Activated T-cell treated with anti-CD3 and anti-CD28 coated beads for 24 hours (primary cell): ENCODE data around the gene USHBP1.

Experiments used
- DNase-seq: peaks from one replicate; pipeline ENCODE4 v3.0.0-alpha.2; 2020; ENCODE audit warnings: low read depth

USHBP1 gene

GRCh38 chr19:17211547-17212446 is 52.7 kb downstream of the USHBP1 start:
- no peak for DNase-seq

DNA sequence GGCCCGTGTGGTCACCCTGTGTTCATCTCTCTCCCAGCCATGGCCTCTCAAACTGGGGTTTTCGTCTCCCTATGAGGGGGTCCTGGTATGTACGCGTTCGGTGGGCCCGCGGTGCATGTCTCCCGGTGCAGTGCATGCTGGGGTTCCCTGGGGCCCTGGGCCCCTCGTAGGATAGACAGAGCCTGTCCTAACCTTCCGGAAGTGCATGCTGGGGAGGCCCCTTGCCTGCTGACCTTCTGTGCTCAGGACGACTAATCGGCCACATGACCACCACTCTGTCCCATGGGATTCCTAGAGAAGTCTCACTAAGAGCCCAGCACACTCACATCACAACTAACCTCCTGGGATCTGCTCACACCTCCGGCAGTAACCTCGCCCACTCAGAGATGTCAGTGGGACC is 54.2 kb downstream of the USHBP1 start:
- no peak for DNase-seq

GRCh38 chr19:17209126-17210036 is 55.2 kb downstream of the USHBP1 start:
- DNase-seq, result peak; percentile 41

GRCh38 chr19:17206736-17207581 is 57.6 kb downstream of the USHBP1 start:
- no peak for DNase-seq

GRCh38 chr19:17205237-17206140 is 59.1 kb downstream of the USHBP1 start:
- DNase-seq, result peak; percentile 39

DNA sequence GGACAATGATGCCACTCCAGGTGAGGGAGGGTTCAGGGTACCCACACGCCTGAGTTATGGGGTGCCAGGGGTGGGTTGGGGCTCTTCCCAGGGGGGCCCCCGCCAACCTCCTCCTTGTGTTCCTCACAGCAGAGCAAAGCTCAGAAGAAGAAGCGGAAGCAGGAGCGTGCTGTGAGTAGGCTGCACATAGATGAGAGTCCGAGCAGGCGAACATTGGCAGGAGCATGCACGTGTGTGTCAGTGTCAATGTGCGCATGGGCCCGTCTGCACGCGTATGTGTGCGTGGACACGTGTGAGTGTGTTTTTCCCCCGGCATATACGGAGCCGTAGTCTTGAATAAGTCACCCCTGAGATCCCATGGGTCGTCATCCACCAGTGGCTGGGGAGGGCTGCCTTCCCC is 61.8 kb downstream of the USHBP1 start:
- DNase-seq, result no peak

DNA sequence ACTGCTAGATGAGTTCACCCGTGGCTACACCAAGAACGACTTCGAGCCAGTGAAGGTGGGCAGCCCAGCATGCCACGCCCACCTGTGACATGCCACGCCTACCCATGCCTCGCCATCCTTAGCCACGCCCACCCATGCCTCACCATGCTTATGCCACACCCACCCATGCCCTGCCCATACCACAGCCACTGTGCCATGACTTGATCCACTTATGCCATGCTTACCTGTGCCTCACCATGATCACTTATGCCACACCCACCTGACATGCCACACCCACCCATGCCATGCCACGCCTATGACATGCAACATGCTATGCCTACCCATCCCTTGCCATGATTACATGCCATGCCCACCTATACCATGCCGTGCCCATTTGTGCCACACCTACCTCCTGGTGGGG is 62.3 kb downstream of the USHBP1 start:
- DNase-seq, result no peak

DNA sequence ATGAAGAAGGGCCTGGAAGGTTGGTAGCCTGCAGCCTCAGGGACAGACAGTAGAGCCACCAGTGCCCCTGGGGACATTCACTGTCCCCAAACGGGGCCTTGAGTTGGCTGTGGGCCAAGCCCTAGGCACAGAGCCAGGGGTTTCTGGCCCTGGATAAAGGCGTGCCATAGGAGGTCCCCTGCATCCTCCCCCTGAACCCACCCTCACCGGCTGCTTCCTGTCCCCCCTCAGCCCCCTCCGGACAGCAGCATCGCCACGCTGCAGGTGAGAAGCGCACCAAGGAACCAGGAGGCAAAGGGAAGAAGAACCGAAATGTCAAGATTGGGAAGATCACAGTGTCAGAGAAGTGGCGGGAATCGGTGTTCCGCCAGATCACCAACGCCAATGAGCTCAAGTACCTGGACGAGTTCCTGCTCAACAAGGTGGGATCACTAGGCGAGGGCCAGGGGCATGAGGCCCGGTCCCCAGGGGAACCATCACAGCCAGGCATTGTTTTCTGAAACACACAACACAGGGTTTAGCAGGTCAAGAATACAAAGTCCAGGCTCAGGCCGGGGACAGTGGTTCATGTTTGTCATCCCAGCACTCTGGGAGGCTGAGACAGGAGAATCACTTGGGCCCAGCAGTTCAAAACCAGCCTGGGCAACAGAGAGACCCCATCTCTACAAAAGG is 64.0 kb downstream of the USHBP1 start:
- DNase-seq, result no peak
